Sigmoid colon (tissue), 4 donors: ENCODE data around the gene TMEM107.

Experiments
- CTCF ChIP-seq, 4 experiments: fragments of 450-650 bp in 3 of 4; fragments of 200-600 bp in 1 of 4; IDR thresholded peaks; one replicate each; pipeline ENCODE4 v1.5.1; 2016 to 2019; ENCODE audit warnings: antibody characterized with exemption in 4 of 4, mild to moderate bottlenecking in 3 of 4, moderate library complexity in 2 of 4
- EP300 ChIP-seq, 4 donors: sonication (generic); formaldehyde crosslinking; IDR thresholded peaks; one replicate each; pipeline ENCODE4 v1.6.1; 2017; ENCODE audit warnings: antibody characterized with exemption in 4 of 4
- POLR2A ChIP-seq, 2 donors: fragments of 450-650 bp; IDR thresholded peaks; one replicate each; pipeline ENCODE4 v1.6.1; 2016; ENCODE audit warnings: antibody characterized with exemption in 2 of 2, mild to moderate bottlenecking in 2 of 2, moderate library complexity in 2 of 2
- POLR2AphosphoS5 ChIP-seq, 4 donors: sonication (generic); formaldehyde crosslinking; IDR thresholded peaks; one replicate each; pipeline ENCODE4 v1.6.1; 2017; ENCODE audit warnings: antibody characterized with exemption in 4 of 4

GRCh38 chr17:8122924-8123694, 53.1 kb downstream of the TMEM107 start:
- no peak for TF ChIP-seq EP300 (IDR thresholded peaks at IDR 0.05)
- no peak for TF ChIP-seq CTCF (IDR thresholded peaks at IDR 0.05)
- TF ChIP-seq POLR2A (IDR thresholded peaks at IDR 0.05), result no peak
- no peak for TF ChIP-seq POLR2AphosphoS5 (IDR thresholded peaks at IDR 0.05)
